Small intestine (tissue), 7 donors: Measurements from ENCODE around the gene TXNDC16. TPM values are rescaled to one million over a fixed set of nuclear protein-coding genes. Genes with fewer than 3 reads are reported as not detected.

Experiments
- DNase-seq, 2 donors: peaks; one replicate each; pipeline versions ENCODE4 v3.0.0 to v3.0.0-alpha.2; 2013
- FAIRE-seq: peaks from 2 replicates; lab custom pipeline; 2012; peaks lifted over from hg19 to GRCh38; lab: Jason Lieb, UNC
- H3K27ac ChIP-seq, 3 donors: one replicate each; pipeline ENCODE4 v1.5.1; 2013; ENCODE audit warnings: low read length in 2 of 3, mild to moderate bottlenecking in 2 of 3, control low read depth in 1 of 3, inconsistent platforms in 1 of 3, low read depth in 1 of 3, moderate library complexity in 1 of 3
- H3K27me3 ChIP-seq, 3 donors: one replicate each; pipeline ENCODE4 v1.6.1; 2013; ENCODE audit warnings: low read length in 3 of 3, inconsistent platforms in 1 of 3; ENCODE audit not compliant: control insufficient read depth in 3 of 3, insufficient read depth in 3 of 3
- H3K36me3 ChIP-seq, 3 donors: one replicate each; pipeline ENCODE4 v1.6.1; 2013; ENCODE audit warnings: low read length in 3 of 3, inconsistent platforms in 1 of 3, low read depth in 1 of 3, mild to moderate bottlenecking in 1 of 3, moderate library complexity in 1 of 3; ENCODE audit not compliant: control insufficient read depth in 3 of 3, insufficient read depth in 2 of 3
- H3K4me1 ChIP-seq, 3 donors: one replicate each; pipeline ENCODE4 v1.6.1; 2013; ENCODE audit warnings: low read length in 2 of 3, inconsistent platforms in 1 of 3, low read depth in 1 of 3, mild to moderate bottlenecking in 1 of 3, moderate library complexity in 1 of 3; ENCODE audit not compliant: control insufficient read depth in 3 of 3, insufficient read depth in 2 of 3
- H3K4me3 ChIP-seq, 3 donors: one replicate each; pipeline ENCODE4 v1.5.1; 2013; ENCODE audit warnings: low read length in 3 of 3, control low read depth in 1 of 3, inconsistent platforms in 1 of 3, low read depth in 1 of 3, mild to moderate bottlenecking in 1 of 3, moderate library complexity in 1 of 3
- H3K9me3 ChIP-seq, 2 donors: one replicate each; pipeline ENCODE4 v1.6.1; 2013; ENCODE audit warnings: low read depth in 1 of 2, low read length in 1 of 2; ENCODE audit not compliant: control insufficient read depth in 2 of 2, insufficient read depth in 1 of 2
- WGBS, 3 donors: extraction: QIAGEN DNeasy Blood & Tissue Kit; methylation state at CpG; one replicate each; pipeline ENCODE4 v1.1.7; 2013; 5-methylcytosine and 5-hydroxymethylcytosine counted together
- polyA plus RNA-seq, 4 donors: library from polyadenylated mRNA; stranded (reverse) in 3 of 4; unstranded in 1 of 4; fragments of 200-250 nt in 3 of 4; fragments of 120-200 nt in 1 of 4; gene quantifications; one replicate each; pipeline versions ENCODE4 v1.2.1 to v1.2.3, GENCODE V29; 2013
- donor health status: healthy with polysubstance abuse.
- donor health status: control.
- donor health status: control.
- donor health status: Bipolar disorder and iron deficiency.
- donor health status: healthy.

TXNDC16 gene
- polyA plus RNA-seq, 4 donors, result 0.81 to 14.2 (median 2.0) TPM

DNA sequence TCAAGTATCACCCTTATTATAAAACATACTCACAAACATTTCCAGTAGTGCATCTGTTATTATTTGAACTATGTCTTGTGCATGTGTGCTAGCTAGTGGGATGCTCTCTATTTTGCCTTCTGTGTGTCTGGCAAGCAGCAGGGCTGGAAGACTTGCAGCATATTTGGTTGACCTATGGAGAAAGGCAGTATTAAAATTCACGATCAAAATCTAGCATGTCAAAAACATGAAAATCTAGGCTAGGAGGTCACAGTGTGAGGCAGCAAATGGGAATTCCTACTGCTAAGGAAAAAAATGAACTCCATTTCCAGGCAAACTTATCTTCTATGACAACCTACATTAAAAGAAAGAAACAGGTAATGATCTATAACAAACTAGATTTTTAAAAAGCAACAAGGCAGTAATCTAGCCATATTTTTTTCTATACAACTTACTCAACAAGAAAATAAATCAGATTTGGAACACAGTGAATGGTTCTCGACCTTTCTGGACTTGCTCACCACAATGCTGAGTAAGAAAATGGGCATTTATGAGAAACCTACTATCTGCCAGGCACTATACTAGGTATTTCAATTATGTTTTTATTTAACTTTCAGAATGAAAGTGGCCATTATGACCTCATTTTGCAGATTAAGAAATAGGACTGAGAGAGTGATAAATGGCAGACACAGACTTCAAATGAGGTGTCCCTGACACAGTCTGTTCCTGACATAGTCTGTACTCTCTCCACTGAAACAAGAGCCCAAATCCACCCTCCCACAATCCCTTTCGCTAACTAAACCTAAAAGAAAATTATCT is 96.8 kb downstream of the TXNDC16 start:
- FAIRE-seq (no peak), DNase-seq (no peak)
- Histone ChIP-seq H3K4me1 (no peaks in the 10 kb centered on the region), H3K36me3 (peaks cover 0 to 4% (median 3%) of the 10 kb centered on the region in 3 donors), H3K27ac (no peak overlapping the region), H3K27me3 (no peaks in the 10 kb centered on the region), H3K9me3 (no peaks in the 10 kb centered on the region), H3K4me3 (no peak overlapping the region)
- WGBS, 3 donors, result 90 to 97% (median 94%) methylated on average over 3 of the region's 3 CpGs

DNA sequence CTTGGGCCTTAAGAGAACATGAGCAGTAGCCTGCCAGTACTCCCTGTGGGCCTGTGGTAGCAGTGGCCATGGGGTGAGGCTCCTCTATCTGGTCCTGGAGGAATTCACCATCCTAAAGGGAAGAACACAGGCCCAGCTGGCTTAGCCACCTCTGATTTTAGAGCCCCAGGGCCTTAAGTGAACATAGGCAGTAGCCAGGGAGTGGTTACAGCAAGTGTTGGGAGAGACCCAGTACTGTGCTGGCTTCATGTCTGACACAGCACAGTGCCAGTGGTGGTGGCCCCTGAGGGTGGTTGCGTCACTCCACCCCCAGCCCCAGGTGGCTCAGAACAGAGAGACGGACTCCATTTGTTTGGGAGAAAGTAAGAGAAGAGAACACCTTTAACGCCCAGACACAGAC is 105.1 kb downstream of the TXNDC16 start:
- Histone ChIP-seq H3K27me3 (no peaks in the 10 kb centered on the region), H3K4me3 (no peak overlapping the region), H3K27ac (no peak overlapping the region), H3K36me3 (peaks cover 0 to 10% (median 0%) of the 10 kb centered on the region in 3 donors), H3K9me3 (no peaks in the 10 kb centered on the region), H3K4me1 (no peaks in the 10 kb centered on the region)
- FAIRE-seq (no peak), DNase-seq (no peak)
- WGBS, 3 donors, result 95 to 100% (median 97%) methylated on average over 3 of the region's 3 CpGs

DNA sequence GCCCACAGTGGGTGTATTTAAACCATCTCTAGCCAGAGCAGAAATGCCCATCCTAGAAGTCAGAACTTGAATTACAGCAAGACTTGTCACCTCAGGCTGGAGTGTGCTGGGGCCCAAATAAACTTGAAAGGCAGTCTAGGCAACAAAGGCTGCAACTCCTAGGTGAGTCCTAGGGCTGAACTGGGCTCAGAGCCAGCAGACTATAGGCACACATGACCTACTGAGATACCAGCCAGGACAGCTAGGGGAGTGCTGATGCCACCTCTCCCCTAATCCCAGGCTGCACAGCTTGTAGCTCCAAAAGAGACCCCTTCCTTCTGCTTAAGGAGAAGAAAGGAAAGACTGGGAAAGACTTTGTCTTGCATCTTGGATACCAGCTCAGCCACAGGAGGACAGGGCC is 106.0 kb downstream of the TXNDC16 start:
- H3K9me3 ChIP-seq, result no peaks in the 10 kb centered on the region
- no peak overlapping the region for H3K4me3 ChIP-seq
- DNase-seq (peak in 1 of 2 donors; percentile 10), FAIRE-seq (no peak)
- no peaks in the 10 kb centered on the region for H3K27me3 ChIP-seq
- H3K27ac ChIP-seq, result no peak overlapping the region
- no peaks in the 10 kb centered on the region for H3K4me1 ChIP-seq
- peaks cover 0 to 10% (median 0%) of the 10 kb centered on the region in 3 donors for H3K36me3 ChIP-seq

DNA sequence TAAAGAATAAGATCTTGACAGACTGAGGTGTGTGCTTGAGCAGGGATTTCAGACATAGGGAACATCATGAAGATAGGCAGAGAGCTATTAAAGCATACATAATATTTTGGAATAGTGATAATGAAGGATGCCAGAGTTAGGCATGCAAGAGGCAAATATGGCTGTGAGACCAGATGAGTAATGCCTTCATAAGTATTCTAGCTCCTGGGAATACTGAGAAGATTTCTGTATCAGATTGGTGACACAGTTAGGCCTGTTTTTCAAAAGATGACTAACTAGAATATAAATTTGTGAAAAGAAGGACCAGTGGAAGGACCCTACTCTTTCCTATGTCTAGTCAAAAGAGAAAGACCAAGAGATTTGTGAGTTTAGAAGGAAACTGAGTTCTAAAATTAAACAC is 108.8 kb downstream of the TXNDC16 start:
- H3K4me1 ChIP-seq, result no peaks in the 10 kb centered on the region
- DNase-seq (no peak), FAIRE-seq (no peak)
- peaks cover 0 to 12% (median 0%) of the 10 kb centered on the region in 3 donors for H3K36me3 ChIP-seq
- no peaks in the 10 kb centered on the region for H3K27me3 ChIP-seq
- H3K9me3 ChIP-seq, result no peaks in the 10 kb centered on the region
- H3K27ac ChIP-seq, result no peak overlapping the region
- H3K4me3 ChIP-seq, result no peak overlapping the region

GRCh38 chr14:52442602-52443001 is 109.7 kb downstream of the TXNDC16 start:
- DNase-seq (peak in 1 of 2 donors; percentile 39), FAIRE-seq (no peak)
- H3K9me3 ChIP-seq, result no peaks in the 10 kb centered on the region
- no peaks in the 10 kb centered on the region for H3K4me1 ChIP-seq
- H3K27ac ChIP-seq, result no peak overlapping the region
- peaks cover 0 to 12% (median 0%) of the 10 kb centered on the region in 3 donors for H3K36me3 ChIP-seq
- 91 to 95% (median 94%) methylated on average over 1 of the region's 1 CpG for WGBS, 3 donors
- H3K27me3 ChIP-seq, result no peaks in the 10 kb centered on the region
- H3K4me3 ChIP-seq, result no peak overlapping the region

GRCh38 chr14:52442166-52442565 is 110.1 kb downstream of the TXNDC16 start:
- H3K9me3 ChIP-seq, result no peaks in the 10 kb centered on the region
- H3K27ac ChIP-seq, result no peak overlapping the region
- peaks cover 0 to 10% (median 0%) of the 10 kb centered on the region in 3 donors for H3K36me3 ChIP-seq
- no peaks in the 10 kb centered on the region for H3K27me3 ChIP-seq
- FAIRE-seq (no peak), DNase-seq (no peak)
- 87 to 98% (median 91%) methylated on average over 4 of the region's 4 CpGs for WGBS, 3 donors
- no peak overlapping the region for H3K4me3 ChIP-seq
- no peaks in the 10 kb centered on the region for H3K4me1 ChIP-seq

DNA sequence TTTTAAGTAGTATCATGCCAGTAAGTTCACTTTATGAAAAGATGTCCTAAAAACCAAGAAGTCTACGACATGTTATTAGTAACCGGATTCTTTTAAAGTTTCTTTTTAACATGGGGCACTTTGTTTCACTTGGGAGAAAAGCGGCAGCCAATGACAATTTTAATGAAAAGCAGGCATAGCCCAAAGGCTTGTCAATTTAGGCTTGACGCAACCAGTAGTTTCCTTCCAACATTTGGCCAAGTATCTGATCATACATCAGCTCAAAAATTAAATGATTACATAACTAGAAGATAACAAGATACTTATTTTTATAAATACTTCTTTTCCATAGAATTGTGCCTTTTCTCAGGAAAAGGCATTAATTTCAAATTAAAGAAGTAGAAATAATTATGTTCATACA is 112.8 kb downstream of the TXNDC16 start:
- DNase-seq (no peak), FAIRE-seq (no peak)
- H3K4me1 ChIP-seq, result no peaks in the 10 kb centered on the region
- H3K27ac ChIP-seq, result no peak overlapping the region
- peaks cover 0 to 2% (median 0%) of the 10 kb centered on the region in 3 donors for H3K36me3 ChIP-seq
- H3K4me3 ChIP-seq, result no peak overlapping the region
- no peaks in the 10 kb centered on the region for H3K9me3 ChIP-seq
- H3K27me3 ChIP-seq, result no peaks in the 10 kb centered on the region
- WGBS, 3 donors, result 96 to 98% (median 97%) methylated on average over 4 of the region's 4 CpGs

DNA sequence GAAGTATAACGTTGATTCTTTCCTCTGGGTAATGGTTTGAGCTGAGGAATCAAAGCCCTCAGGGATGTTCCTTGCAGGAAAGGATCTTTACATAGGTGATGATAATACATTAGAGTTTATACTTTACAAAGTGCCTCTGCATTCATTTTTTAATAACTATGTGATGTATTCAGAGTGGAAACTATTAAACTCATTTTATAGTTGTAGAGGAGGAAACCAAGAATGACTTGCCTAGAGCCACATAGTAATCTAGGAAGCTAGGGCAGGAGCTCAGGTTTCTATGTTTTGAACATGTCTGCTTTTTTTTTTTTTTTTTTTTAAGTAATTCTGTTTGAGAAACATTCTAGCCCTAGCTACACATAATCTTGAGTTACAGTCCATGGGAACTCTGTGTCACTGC is 117.3 kb downstream of the TXNDC16 start:
- H3K4me3 ChIP-seq, result no peak overlapping the region
- H3K4me1 ChIP-seq, result no peaks in the 10 kb centered on the region
- H3K27me3 ChIP-seq, result no peaks in the 10 kb centered on the region
- 86 to 97% (median 95%) methylated on average over 1 of the region's 1 CpG for WGBS, 3 donors
- H3K36me3 ChIP-seq, result peaks cover 0 to 2% (median 0%) of the 10 kb centered on the region in 3 donors
- H3K27ac ChIP-seq, result no peak overlapping the region
- no peak for DNase-seq
- no peak for FAIRE-seq
- H3K9me3 ChIP-seq, result no peaks in the 10 kb centered on the region

DNA sequence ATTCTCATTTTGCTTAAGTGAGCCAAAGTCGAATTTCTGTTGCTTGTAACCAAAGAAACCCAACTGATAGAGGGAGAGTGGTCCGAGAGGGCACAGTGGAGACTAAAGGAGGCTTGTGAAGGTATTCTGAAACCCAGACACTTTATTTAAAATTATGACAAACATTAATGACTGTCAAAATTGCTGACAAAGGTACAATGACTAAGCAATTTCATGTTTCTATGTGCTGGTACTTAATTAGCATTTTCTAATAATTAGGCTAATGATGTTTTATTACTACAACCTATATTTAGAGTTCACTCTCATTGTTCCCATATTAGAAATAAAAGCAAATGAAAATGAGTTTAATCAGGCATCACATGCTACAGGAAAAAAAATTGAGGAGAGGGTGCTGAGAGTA is 121.8 kb downstream of the TXNDC16 start:
- Histone ChIP-seq H3K27me3 (no peaks in the 10 kb centered on the region), H3K9me3 (no peaks in the 10 kb centered on the region), H3K4me1 (no peaks in the 10 kb centered on the region), H3K36me3 (no peaks in the 10 kb centered on the region), H3K4me3 (no peak overlapping the region), H3K27ac (no peak overlapping the region)
- 89 to 96% (median 91%) methylated on average over 2 of the region's 2 CpGs for WGBS, 3 donors
- no peak for FAIRE-seq
- no peak for DNase-seq
